ENCODE results near the gene PRKG1.

DNA sequence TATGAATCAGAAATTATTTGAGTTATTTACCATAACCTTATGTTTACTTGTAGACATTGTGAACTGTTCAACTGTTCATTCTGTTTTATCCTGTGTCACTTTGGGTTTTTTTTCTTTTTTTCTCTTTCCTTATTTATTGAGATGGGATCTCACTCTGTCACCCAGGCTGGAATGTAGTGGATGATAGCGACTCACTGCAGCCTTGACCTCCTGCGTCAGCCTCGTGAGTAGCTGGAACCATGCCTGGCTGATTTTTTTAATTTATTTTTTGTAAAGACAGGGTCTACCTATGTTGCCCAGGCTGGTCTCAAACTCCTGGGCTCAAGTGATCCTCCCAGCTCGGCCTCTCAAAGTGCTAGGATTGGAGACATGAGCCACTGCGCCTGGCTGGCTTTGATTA lies 528.0 kb downstream of the PRKG1 start:
- TF ChIP-seq CTCF (IDR thresholded peaks at IDR 0.05) (no peak), POLR2A (IDR thresholded peaks at IDR 0.05) (no peak)
